CD4-positive, CD25-positive, alpha-beta regulatory T cell (primary cell): ENCODE results near the gene ADAMTS16. TPM values are rescaled to one million over a fixed set of nuclear protein-coding genes. Genes with fewer than 3 reads are reported as not detected.

Experiments
- ATAC-seq, 2 donors: fragments of 150-1000 bp; cut with Tn5 transposase; one replicate each; pipeline ENCODE4 v1.10.0; 2021; ENCODE audit warnings: low read depth in 2 of 2, moderate number of reproducible peaks in 2 of 2, moderate library complexity in 1 of 2
- DNase-seq, 3 donors: peaks; one replicate each; pipeline versions ENCODE4 v3.0.0 to v3.0.0-alpha.2; 2012 to 2022; ENCODE audit warnings: mixed read lengths in 1 of 3
- H3K27ac ChIP-seq: one replicate; pipeline ENCODE4 v1.7.0; 2013; ENCODE audit warnings: mild to moderate bottlenecking, low read length; ENCODE audit not compliant: insufficient read depth, poor library complexity, severe bottlenecking
- H3K27me3 ChIP-seq: one replicate; pipeline ENCODE4 v1.7.0; 2013; ENCODE audit warnings: low read length; ENCODE audit not compliant: control insufficient read depth, insufficient read depth
- H3K36me3 ChIP-seq: one replicate; pipeline ENCODE4 v1.7.0; 2013; ENCODE audit warnings: mild to moderate bottlenecking, low read length, moderate library complexity; ENCODE audit not compliant: control insufficient read depth, insufficient read depth
- H3K4me1 ChIP-seq: 2 replicates; pipeline ENCODE4 v1.7.0; 2013; ENCODE audit warnings: mild to moderate bottlenecking, low read length; ENCODE audit not compliant: insufficient read depth, control insufficient read depth, poor library complexity, severe bottlenecking
- H3K4me3 ChIP-seq: one replicate; pipeline ENCODE4 v1.7.0; 2013; ENCODE audit warnings: low read depth, mild to moderate bottlenecking, low read length, moderate library complexity
- H3K9me3 ChIP-seq, 2 experiments: 1 replicate in 1 of 2; 2 replicates in 1 of 2; pipeline ENCODE4 v1.7.0; 2013; ENCODE audit warnings: low read length in 2 of 2, mild to moderate bottlenecking in 1 of 2, moderate library complexity in 1 of 2; ENCODE audit not compliant: control insufficient read depth in 2 of 2
- H3K27ac Mint-ChIP-seq, 3 donors: one replicate each; pipeline ENCODE4 v1.8.0; 2020 to 2022; ENCODE audit warnings: mild to moderate bottlenecking in 3 of 3, mixed read lengths in 3 of 3, moderate library complexity in 2 of 3
- H3K27me3 Mint-ChIP-seq: one replicate; pipeline ENCODE4 v1.8.0; 2022; ENCODE audit warnings: mild to moderate bottlenecking, mixed read lengths
- H3K36me3 Mint-ChIP-seq: one replicate; pipeline ENCODE4 v1.8.0; 2020; ENCODE audit warnings: mixed read lengths
- H3K4me1 Mint-ChIP-seq, 4 donors: one replicate each; pipeline ENCODE4 v1.8.0; 2020 to 2022; ENCODE audit warnings: mixed read lengths in 4 of 4, mild to moderate bottlenecking in 1 of 4
- H3K4me3 Mint-ChIP-seq, 4 donors: one replicate each; pipeline ENCODE4 v1.8.0; 2020 to 2022; ENCODE audit warnings: mild to moderate bottlenecking in 4 of 4, mixed read lengths in 4 of 4, moderate library complexity in 3 of 4
- H3K9me3 Mint-ChIP-seq, 7 donors: one replicate each; pipeline ENCODE4 v1.8.0; 2020 to 2022; ENCODE audit warnings: mixed read lengths in 7 of 7, mild to moderate bottlenecking in 3 of 7, moderate library complexity in 2 of 7
- polyA plus RNA-seq, 4 donors: library from polyadenylated mRNA; unstranded; fragments of 300-500 nt; fragmentation: Illumina TruSeq; gene quantifications; one replicate each; pipeline ENCODE4 v1.2.3, GENCODE V29; 2021
- total RNA-seq: library from RNA; stranded (reverse); gene quantifications from one replicate; pipeline ENCODE4 v1.2.3, GENCODE V29; 2022

The ADAMTS16 gene
- total and polyA plus RNA-seq, 5 donors from 2014 or later, result not detected

DNA sequence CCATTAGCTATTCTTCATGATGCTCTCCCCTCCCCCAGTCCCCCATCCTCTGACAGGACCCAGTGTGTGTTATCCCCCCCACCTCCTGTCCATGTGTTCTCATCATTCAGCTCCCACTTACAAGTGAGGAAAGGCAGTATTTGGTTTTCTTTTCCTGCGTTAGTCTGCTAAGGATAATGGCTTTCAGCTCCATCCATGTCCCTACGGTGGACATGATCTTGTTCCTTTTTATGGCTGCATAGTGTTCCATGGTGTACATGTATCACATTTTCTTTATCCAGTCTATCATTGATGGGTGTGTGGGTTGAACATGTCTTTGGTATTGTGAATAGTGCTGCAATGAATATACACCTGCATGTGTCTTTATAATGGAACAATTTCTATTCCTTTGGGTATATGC lies 181.0 kb downstream of the ADAMTS16 start:
- ATAC-seq, result no peak
- Histone ChIP-seq H3K9me3 (peaks cover 0 to 4% of the 10 kb centered on the region in 2 experiments), H3K36me3 (no peaks in the 10 kb centered on the region), H3K4me3 (no peak overlapping the region), H3K27ac (no peak overlapping the region), H3K27me3 (no peaks in the 10 kb centered on the region), H3K4me1 (no peaks in the 10 kb centered on the region)
- Mint-ChIP-seq H3K9me3 (peaks cover 0 to 24% (median 1%) of the 10 kb centered on the region in 7 donors), H3K27me3 (no peaks in the 10 kb centered on the region), H3K36me3 (no peaks in the 10 kb centered on the region), H3K4me1 (no peaks in the 10 kb centered on the region), H3K4me3 (no peak overlapping the region), H3K27ac (no peak overlapping the region)
- no peak for DNase-seq

- Mint-ChIP-seq H3K36me3 (no peaks in the 10 kb centered on the region), H3K27me3 (no peaks in the 10 kb centered on the region), H3K9me3 (peaks cover 0 to 30% (median 3%) of the 10 kb centered on the region in 7 donors), H3K4me3 (no peak overlapping the region), H3K27ac (no peak overlapping the region), H3K4me1 (no peaks in the 10 kb centered on the region)
- no peak for ATAC-seq
- peaks cover 0 to 4% of the 10 kb centered on the region in 2 experiments for H3K9me3 ChIP-seq
- H3K27me3 ChIP-seq, result no peaks in the 10 kb centered on the region
- H3K36me3 ChIP-seq, result no peaks in the 10 kb centered on the region
- no peak for DNase-seq
- H3K4me3 ChIP-seq, result no peak overlapping the region
- H3K4me1 ChIP-seq, result no peaks in the 10 kb centered on the region
- no peak overlapping the region for H3K27ac ChIP-seq
Measured at GRCh38 chr5:5323551-5323950, 183.4 kb downstream of the ADAMTS16 start.

GRCh38 chr5:5326115-5326758 lies 186.1 kb downstream of the ADAMTS16 start:
- Mint-ChIP-seq H3K36me3 (no peaks in the 10 kb centered on the region), H3K9me3 (peaks cover 0 to 28% (median 5%) of the 10 kb centered on the region in 7 donors)
- ATAC-seq, result no peak

GRCh38 chr5:5327126-5327525 lies 187.0 kb downstream of the ADAMTS16 start:
- H3K4me1 Mint-ChIP-seq, result no peaks in the 10 kb centered on the region
- Histone ChIP-seq H3K4me3 (no peak overlapping the region), H3K36me3 (no peaks in the 10 kb centered on the region), H3K9me3 (peaks cover 0 to 4% of the 10 kb centered on the region in 2 experiments), H3K27me3 (no peaks in the 10 kb centered on the region), H3K4me1 (no peaks in the 10 kb centered on the region), H3K27ac (no peak overlapping the region)
- no peak overlapping the region for H3K27ac Mint-ChIP-seq
- H3K27me3 Mint-ChIP-seq, result no peaks in the 10 kb centered on the region
- no peak for DNase-seq
- H3K36me3 Mint-ChIP-seq, result no peaks in the 10 kb centered on the region
- ATAC-seq, result no peak
- H3K4me3 Mint-ChIP-seq, result no peak overlapping the region
- H3K9me3 Mint-ChIP-seq, result peaks cover 0 to 20% (median 5%) of the 10 kb centered on the region in 7 donors

More at GRCh38 chr5:5326115-5326758, 186.1 kb downstream of the ADAMTS16 start:
- Histone ChIP-seq H3K27ac (no peak overlapping the region), H3K4me1 (no peaks in the 10 kb centered on the region), H3K27me3 (no peaks in the 10 kb centered on the region), H3K4me3 (no peak overlapping the region), H3K9me3 (peaks cover 0 to 4% of the 10 kb centered on the region in 2 experiments), H3K36me3 (no peaks in the 10 kb centered on the region)
- Mint-ChIP-seq H3K4me1 (no peaks in the 10 kb centered on the region), H3K4me3 (no peak overlapping the region), H3K27ac (no peak overlapping the region), H3K27me3 (no peaks in the 10 kb centered on the region)
- DNase-seq, result no peak

DNA sequence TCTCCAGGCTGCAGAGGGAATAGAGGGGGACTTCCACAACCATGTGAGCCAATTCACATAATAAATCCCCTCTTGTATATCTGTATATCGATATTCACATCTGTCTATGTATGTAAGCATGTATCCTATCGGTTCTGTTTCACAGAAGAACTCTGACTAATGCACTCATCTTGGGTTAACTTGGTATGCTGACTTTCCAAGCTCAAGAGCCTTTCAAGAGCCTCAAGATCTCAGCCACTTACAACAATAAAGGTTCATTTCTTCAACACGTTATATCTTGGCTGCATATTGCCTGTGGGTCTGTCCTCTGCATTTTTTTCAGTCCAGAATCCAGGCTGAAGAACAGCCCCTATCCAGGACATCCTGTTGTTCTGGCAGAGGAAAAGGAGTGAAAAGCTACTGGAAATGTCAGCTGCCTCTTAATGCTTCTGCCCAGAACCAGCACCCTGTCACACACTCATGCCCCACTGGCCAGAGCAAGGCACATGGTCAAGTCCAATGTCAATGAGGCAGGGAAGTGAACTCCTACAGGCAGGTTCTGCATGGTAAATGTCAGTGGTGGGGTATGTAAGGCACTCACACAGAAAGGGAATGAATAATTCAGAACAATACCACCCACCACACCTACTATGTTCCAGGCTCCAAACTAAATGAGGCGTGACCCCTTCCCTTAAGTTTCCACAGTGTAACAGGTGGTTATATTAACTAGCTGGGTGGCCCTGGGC lies 190.8 kb downstream of the ADAMTS16 start:
- H3K27ac Mint-ChIP-seq, result no peak overlapping the region
- Histone ChIP-seq H3K27ac (no peak overlapping the region), H3K36me3 (no peaks in the 10 kb centered on the region), H3K9me3 (no peaks in the 10 kb centered on the region), H3K4me1 (no peaks in the 10 kb centered on the region), H3K4me3 (no peak overlapping the region), H3K27me3 (no peaks in the 10 kb centered on the region)
- DNase-seq (no peak), ATAC-seq (no peak)
- no peaks in the 10 kb centered on the region for H3K27me3 Mint-ChIP-seq
- peaks cover 3% of the 10 kb centered on the region for H3K36me3 Mint-ChIP-seq
- no peak overlapping the region for H3K4me3 Mint-ChIP-seq
- H3K9me3 Mint-ChIP-seq, result peaks cover 0 to 6% (median 5%) of the 10 kb centered on the region in 7 donors
- no peaks in the 10 kb centered on the region for H3K4me1 Mint-ChIP-seq

DNA sequence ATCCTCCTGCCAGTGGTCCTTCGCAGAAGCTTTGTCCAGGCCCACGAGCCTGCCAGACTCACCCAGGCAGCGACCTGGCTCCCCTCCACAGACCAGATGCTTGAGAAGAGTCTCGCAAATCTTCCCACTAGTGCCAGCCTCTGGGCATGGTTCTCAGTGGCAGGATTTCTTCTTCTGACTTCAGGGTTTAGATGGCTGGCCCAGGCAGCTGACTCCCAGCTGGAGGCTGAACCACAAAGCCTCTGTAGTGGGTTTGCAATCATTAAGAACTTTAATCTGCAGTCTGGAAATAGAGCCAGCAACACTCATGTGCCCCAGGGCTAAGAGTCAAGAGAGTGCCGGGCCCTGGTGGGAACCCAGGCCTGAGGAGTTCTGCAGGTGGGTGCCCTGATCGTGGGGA lies 191.7 kb downstream of the ADAMTS16 start:
- no peaks in the 10 kb centered on the region for H3K36me3 ChIP-seq
- Mint-ChIP-seq H3K4me3 (no peak overlapping the region), H3K9me3 (peaks cover 0 to 6% (median 5%) of the 10 kb centered on the region in 7 donors), H3K27me3 (no peaks in the 10 kb centered on the region), H3K36me3 (peaks cover 3% of the 10 kb centered on the region), H3K4me1 (no peaks in the 10 kb centered on the region), H3K27ac (no peak overlapping the region)
- H3K27ac ChIP-seq, result no peak overlapping the region
- DNase-seq, result no peak
- H3K9me3 ChIP-seq, result no peaks in the 10 kb centered on the region
- H3K4me3 ChIP-seq, result no peak overlapping the region
- no peak for ATAC-seq
- H3K27me3 ChIP-seq, result no peaks in the 10 kb centered on the region
- no peaks in the 10 kb centered on the region for H3K4me1 ChIP-seq

- Mint-ChIP-seq H3K27ac (no peak overlapping the region), H3K36me3 (peaks cover 3% of the 10 kb centered on the region), H3K9me3 (peaks cover 0 to 6% (median 3%) of the 10 kb centered on the region in 7 donors), H3K27me3 (no peaks in the 10 kb centered on the region), H3K4me1 (no peaks in the 10 kb centered on the region), H3K4me3 (no peak overlapping the region)
- Histone ChIP-seq H3K27me3 (no peaks in the 10 kb centered on the region), H3K9me3 (no peaks in the 10 kb centered on the region), H3K27ac (no peak overlapping the region), H3K4me3 (no peak overlapping the region), H3K36me3 (no peaks in the 10 kb centered on the region), H3K4me1 (no peaks in the 10 kb centered on the region)
- DNase-seq, result no peak
- no peak for ATAC-seq
Measured at GRCh38 chr5:5332287-5332686, 192.2 kb downstream of the ADAMTS16 start.

- H3K4me3 ChIP-seq, result no peak overlapping the region
- no peaks in the 10 kb centered on the region for H3K4me1 ChIP-seq
- DNase-seq (no peak), ATAC-seq (no peak)
- Mint-ChIP-seq H3K27ac (no peak overlapping the region), H3K36me3 (peaks cover 3% of the 10 kb centered on the region), H3K27me3 (no peaks in the 10 kb centered on the region), H3K4me3 (no peak overlapping the region), H3K4me1 (no peaks in the 10 kb centered on the region), H3K9me3 (peaks cover 0 to 3% (median 0%) of the 10 kb centered on the region in 7 donors)
- no peak overlapping the region for H3K27ac ChIP-seq
- no peaks in the 10 kb centered on the region for H3K36me3 ChIP-seq
- H3K27me3 ChIP-seq, result no peaks in the 10 kb centered on the region
- H3K9me3 ChIP-seq, result no peaks in the 10 kb centered on the region
Measured at GRCh38 chr5:5335107-5335506, 195.0 kb downstream of the ADAMTS16 start.
